HG02798 (cell line): ENCODE data around the gene LHFPL6.

Source experiments
- ATAC-seq: cut with Tn5 transposase; IDR thresholded peaks from one replicate; pipeline ENCODE4 v1.9.1; 2021; ENCODE audit warnings: mild to moderate bottlenecking; ENCODE audit not compliant: unreplicated experiment, poor library complexity

LHFPL6 gene

GRCh38 chr13:39596685-39597084 is 6.3 kb downstream of the LHFPL6 start:
- no peak for ATAC-seq

- no peak for ATAC-seq
Measured at GRCh38 chr13:39596176-39596575, 6.8 kb downstream of the LHFPL6 start.

DNA sequence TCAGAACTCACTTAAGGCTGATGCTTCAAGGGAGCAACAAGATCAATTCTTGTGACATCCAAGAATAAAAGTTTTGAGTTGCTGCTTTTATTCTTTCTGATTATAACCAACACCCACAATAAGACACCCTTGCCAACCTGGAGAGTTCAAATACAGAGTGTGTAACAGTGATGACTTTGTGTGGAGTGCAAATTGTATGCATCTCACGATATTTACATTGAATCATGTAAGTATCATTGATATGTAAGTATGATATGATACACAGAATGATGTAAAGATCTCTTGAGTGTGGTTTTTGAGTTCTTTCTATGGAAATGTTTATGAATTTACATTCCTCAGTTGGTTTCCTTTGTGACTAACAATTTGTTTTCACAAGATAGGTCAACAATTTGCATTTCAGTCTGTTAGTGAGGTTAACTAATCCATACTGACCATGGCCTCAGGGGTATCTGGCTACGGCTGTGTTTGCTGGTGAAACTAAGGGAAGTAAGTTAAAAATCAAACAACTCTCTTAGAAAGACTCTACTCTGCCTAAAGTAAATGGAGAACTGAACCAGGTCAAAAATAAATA is 12.4 kb downstream of the LHFPL6 start:
- ATAC-seq: no peak

DNA sequence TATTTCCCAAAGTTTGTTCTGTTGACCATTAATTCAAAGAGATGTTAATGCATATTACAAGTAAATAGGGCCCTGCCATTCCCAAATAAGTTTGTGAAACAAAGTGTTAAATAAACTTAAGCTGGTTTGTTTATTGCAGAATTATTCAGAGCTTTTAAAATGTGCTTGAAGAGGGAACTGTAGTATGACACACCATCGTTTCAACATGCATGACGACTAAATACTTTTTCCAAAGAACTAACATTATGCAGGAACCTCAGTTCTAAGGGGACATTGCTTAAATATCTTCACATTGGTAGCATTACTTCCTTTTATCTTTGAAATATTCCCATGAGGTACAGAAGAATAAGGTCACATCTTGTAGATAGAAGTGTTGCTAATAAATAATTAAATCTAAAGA is 14.6 kb downstream of the LHFPL6 start:
- ATAC-seq: no peak

GRCh38 chr13:39587939-39588338 is 15.1 kb downstream of the LHFPL6 start:
- no peak for ATAC-seq

DNA sequence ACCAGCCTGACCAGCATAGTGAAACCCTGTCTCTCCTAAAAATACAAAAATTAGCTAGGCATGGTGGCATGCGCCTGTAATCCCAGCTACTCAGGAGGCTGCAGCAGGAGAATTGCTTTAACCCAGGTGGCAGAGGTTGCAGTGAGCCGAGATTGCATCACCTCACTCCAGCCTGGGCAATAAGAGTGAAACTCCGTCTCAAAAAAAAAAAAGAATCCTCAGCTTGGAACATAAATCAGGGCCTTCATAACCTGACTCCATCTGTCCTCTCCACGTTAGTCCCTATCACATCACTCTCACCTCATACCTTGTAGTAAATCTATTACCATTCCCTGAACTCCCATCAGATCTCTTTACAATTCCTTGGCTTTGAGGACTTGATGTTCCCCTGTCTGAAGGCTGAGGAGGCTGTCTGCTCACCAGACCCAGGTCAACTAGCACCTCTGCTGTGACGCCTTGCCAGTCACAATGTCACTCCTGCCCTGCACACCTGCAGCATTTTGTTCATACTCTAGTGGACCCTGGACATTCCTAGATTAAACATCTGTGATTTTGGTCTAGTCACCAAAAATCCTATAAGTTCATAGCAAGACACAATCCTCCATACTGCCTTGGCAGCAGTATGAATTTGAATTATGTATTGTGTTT is 15.9 kb downstream of the LHFPL6 start:
- no peak for ATAC-seq

DNA sequence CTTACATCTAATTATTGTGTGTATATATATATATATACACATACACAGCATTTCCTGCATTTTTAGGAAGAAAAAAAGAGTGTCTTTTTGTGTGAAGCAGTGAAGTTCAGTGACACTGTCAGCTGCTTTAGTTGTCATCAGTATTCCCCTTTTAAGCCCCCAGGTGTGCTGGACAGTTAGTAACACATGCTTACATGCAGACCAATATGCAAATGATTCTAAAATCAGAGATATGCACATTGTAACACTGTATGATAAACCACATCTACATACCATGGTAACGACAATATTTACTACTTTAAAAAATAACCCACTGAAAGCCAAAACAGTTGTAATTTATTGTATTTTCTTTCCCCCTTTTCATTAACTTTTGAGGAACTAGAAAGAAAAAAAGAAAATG is 16.8 kb downstream of the LHFPL6 start:
- ATAC-seq: peak; percentile 51

- no peak for ATAC-seq
Measured at GRCh38 chr13:39585219-39585618, 17.8 kb downstream of the LHFPL6 start.

DNA sequence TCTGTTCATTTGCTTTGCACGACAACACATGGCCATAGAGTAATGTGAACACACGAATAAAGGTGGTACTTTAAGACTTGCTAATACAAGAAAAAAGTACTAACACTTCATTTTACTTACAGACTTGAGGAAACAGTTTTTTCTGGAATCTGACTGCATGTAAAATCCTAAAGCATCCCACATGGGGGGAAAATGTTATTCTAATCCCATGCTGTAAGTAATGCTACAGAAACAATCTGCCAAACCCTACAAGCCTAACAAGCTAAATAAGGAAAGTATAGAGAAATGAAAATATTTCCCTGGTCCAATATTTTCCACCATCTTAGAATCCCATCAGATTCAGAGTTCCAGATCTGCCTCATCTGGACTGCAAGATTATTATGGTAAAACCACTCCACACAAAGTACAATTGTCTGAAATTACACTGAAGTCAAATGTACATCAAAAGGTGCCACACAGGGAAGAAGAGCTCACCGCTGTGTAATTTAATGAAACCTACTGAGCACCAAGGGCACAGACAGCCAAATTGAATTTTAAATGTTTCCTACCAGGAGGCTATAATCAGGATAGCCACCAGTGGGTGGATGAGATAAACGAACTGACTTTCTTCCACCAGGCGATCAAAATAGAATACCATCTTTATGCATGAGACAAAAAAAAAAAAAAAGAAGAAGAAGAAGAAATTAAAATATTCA is 22.0 kb downstream of the LHFPL6 start:
- ATAC-seq: no peak

- no peak for ATAC-seq
Measured at GRCh38 chr13:39578821-39579291, 24.1 kb downstream of the LHFPL6 start.

DNA sequence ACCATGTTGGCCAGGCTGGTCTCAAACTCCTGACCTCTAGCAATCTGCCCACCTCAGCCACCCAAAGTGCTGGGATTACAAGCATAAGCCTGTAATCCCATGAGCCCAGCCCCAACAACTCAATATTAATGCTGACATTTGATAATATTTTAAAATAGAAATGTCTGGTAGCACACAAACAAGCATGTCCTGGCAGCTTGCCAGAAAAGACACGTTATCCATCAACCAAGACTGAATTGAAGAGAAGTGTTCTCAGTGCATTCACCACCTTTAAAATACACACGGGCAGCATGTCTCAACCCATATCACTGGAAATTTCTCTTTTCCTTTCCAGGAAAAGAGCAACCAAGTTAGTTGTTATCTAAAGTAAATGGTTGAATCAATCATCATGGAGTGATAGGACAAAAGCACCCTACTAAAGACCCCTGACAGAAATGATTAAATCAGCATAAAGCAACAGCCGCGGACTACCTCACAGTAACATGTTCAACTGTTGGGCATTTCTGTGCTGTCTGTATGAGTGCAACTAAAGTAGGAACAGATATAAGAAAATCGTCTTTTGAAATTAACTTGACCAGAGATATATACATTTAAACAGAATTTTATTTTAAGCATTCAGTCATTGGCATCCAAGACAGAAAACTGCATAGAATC is 25.0 kb downstream of the LHFPL6 start:
- ATAC-seq: no peak

GRCh38 chr13:39577203-39577602 is 25.8 kb downstream of the LHFPL6 start:
- no peak for ATAC-seq

DNA sequence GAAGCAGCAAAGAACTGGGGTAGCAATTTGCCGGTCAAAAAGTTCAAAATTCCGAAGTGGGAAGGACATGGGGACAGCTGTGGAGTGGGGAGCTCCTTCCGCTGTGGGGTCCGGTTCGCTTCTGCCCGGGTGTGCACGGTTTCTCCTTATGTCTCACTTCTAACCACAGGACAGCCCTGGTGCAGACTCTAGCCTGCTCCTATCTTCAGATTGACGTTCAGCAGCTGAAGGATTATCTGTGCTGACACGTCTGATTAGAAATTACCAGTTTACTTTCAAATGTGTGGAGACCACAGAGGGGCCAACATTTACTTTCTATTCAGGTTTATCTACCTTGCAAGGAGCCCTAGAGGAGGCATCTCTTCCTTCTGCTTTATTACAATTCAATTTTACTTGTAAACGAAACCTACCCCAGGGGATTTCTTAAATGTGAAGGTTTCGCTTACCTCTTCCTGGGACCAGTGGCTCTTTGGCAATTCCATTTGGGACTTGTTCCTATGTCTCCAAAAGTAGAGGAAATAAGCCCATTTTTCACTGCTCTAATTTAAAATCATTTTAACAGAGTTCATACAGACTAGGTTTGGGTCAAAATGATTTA is 27.3 kb downstream of the LHFPL6 start:
- ATAC-seq: no peak

GRCh38 chr13:39571502-39572092 is 31.4 kb downstream of the LHFPL6 start:
- no peak for ATAC-seq

DNA sequence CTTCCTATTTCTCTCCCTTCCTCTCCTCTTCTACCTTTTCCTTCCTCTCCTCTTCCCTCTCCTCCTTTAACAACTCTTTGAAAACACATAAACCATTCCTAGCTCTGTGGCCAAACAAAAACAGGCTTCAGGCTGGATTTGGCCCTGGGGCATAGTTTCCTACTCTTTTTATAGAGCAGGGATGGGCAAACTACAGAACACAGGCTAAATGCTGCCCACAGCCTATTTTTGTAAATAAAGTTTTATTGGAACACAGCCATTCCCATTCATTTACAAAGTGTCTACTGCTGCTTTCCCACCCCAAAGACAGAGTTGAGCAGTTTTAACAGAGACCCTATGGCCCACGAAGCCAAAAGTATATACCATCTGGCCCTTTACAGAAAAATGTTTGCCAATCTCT is 35.4 kb downstream of the LHFPL6 start:
- ATAC-seq: no peak

- ATAC-seq: no peak
Measured at GRCh38 chr13:39566216-39566869, 36.6 kb downstream of the LHFPL6 start.

DNA sequence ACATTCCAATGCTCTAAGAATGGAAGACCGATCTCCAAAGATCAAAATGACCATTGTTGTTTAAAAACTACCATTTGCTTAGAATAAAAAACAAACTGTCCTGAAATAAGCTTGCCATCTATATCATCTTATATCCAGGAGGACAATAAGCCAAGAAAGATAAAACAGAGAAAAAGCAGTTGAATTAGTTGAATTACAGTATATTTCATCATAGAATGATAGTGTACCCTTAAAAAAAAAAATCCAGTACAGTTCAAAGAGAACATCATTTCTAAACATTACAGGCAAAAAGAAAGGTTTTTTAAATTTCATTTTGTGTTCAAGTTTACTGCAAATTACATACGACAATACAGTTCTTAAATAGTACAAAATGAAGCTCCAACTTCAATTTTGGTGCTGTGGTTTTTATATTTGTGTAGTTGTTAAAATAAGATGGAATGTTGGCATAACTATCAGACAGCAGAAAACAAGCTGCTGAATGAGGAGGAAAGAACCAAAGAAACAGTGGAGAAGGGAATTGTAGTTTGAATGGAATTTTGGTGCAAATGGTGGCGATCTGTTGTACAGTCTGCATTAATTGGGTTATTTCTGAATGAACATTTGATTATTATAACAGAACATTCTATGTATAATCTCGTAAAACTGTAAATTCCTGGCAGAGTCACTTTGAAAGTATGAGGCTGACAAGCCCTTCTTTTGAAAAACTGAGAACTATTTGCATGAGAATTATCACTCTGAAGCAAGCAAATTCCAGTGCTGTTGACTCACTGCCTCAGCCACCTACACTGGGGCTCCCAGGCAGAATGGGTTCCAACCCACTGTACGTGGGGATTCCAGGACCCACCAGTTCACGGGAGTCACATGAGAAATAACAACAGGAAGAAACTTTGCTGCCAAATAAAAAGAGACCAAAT is 37.7 kb downstream of the LHFPL6 start:
- ATAC-seq: no peak

DNA sequence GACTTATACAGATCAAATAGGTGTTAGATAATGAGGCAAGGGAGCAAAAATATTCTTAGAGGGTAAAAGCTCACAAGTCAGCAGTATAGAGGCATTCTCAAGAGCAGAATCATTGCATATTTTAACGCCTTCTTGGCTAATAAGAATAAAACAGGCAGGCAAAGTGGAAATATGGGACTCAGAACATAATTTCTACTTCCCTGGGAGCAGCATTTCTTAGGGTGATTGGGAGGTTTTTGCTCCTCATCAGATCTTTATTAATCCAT is 39.6 kb downstream of the LHFPL6 start:
- ATAC-seq: no peak

- ATAC-seq: no peak
Measured at GRCh38 chr13:39561971-39562370, 41.0 kb downstream of the LHFPL6 start.
